Activated CD8-positive, alpha-beta T cell treated with anti-CD3 and anti-CD28 coated beads for 36 hours (primary cell): Measurements from ENCODE around the gene DZIP3. TPM values are rescaled to one million over a fixed set of nuclear protein-coding genes. Genes with fewer than 3 reads are reported as not detected.

Experiments used
- ATAC-seq: fragments of 200-7000 bp; cut with Tn5 transposase; one replicate; pipeline ENCODE4 v1.10.0; 2021; ENCODE audit warnings: mild to moderate bottlenecking, moderate library complexity
- CTCF ChIA-PET: fragments of 350-600 bp; sonication (Branson Sonifier 250); formaldehyde crosslinking; loops from one replicate; lab custom pipeline; 2021; ENCODE audit warnings: antibody characterized with exemption; lab: Charles Lee
- POLR2A ChIA-PET: fragments of 350-600 bp; sonication (Branson Sonifier 250); formaldehyde crosslinking; loops from one replicate; lab custom pipeline; 2021; ENCODE audit warnings: antibody characterized with exemption; lab: Charles Lee
- DNase-seq: peaks from one replicate; pipeline ENCODE4 v3.0.0-alpha.2; 2020
- H3K27ac Mint-ChIP-seq: one replicate; pipeline ENCODE4 v1.8.0; 2021; ENCODE audit warnings: mild to moderate bottlenecking, mixed read lengths
- H3K27me3 Mint-ChIP-seq: one replicate; pipeline ENCODE4 v1.8.0; 2021; ENCODE audit warnings: mixed read lengths
- H3K36me3 Mint-ChIP-seq: one replicate; pipeline ENCODE4 v1.8.0; 2021; ENCODE audit warnings: low read depth, mixed read lengths
- H3K4me1 Mint-ChIP-seq: one replicate; pipeline ENCODE4 v1.8.0; 2021; ENCODE audit warnings: low read depth, mixed read lengths
- H3K4me3 Mint-ChIP-seq: one replicate; pipeline ENCODE4 v1.8.0; 2021; ENCODE audit warnings: mild to moderate bottlenecking, moderate library complexity, mixed read lengths
- H3K9me3 Mint-ChIP-seq: one replicate; pipeline ENCODE4 v1.8.0; 2021; ENCODE audit warnings: mixed read lengths
- intact Hi-C: fragments of 100-400 bp; cut with micrococcal nuclease; formaldehyde crosslinking; loops from one replicate; pipeline ENCODE4 v1.10.0; 2022
- total RNA-seq, 2 experiments: library from RNA; stranded (reverse); gene quantifications; one replicate each; pipeline ENCODE4 v1.2.3, GENCODE V29; 2021
- TF ChIP-seq, protein P1 (sequence below): fragments of 200-600 bp; IDR thresholded peaks from one replicate; pipeline ENCODE4 v1.8.0; 2022; ENCODE audit warnings: antibody characterized with exemption, mild to moderate bottlenecking

Gene DZIP3
- total RNA-seq, 2 experiments from 2014 or later, result 18.5 to 21.8 TPM

DNA sequence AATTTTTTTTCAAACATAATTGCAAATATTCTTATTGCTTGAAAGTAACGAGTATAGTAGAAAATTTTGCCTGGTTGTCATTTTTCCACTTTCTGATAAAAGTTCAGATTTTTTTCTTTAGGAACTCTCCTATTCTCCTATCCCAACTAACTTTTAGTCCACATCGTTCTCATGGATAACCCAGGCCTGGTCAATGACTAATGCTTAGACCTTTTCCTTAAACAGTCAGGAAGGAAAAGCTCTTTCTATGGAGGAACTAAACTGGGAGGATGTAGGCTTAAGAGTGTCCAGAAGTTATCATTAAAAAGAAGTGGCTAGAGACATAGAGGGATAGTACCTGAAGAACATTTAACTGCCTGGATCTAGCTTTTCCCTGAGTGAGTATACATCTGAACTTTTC, 27.0 kb upstream of the DZIP3 start:
- H3K36me3 Mint-ChIP-seq, result peaks cover 50% of the 10 kb centered on the region
- POLR2A ChIA-PET, result no interaction called here
- DNase-seq (no peak), ATAC-seq (no peak)
- H3K4me1 Mint-ChIP-seq, result no peaks in the 10 kb centered on the region
- intact Hi-C loops, result no loop called here
- TF ChIP-seq, protein P1, sequence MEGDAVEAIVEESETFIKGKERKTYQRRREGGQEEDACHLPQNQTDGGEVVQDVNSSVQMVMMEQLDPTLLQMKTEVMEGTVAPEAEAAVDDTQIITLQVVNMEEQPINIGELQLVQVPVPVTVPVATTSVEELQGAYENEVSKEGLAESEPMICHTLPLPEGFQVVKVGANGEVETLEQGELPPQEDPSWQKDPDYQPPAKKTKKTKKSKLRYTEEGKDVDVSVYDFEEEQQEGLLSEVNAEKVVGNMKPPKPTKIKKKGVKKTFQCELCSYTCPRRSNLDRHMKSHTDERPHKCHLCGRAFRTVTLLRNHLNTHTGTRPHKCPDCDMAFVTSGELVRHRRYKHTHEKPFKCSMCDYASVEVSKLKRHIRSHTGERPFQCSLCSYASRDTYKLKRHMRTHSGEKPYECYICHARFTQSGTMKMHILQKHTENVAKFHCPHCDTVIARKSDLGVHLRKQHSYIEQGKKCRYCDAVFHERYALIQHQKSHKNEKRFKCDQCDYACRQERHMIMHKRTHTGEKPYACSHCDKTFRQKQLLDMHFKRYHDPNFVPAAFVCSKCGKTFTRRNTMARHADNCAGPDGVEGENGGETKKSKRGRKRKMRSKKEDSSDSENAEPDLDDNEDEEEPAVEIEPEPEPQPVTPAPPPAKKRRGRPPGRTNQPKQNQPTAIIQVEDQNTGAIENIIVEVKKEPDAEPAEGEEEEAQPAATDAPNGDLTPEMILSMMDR, result no peak
- CTCF ChIA-PET, result interaction anchor here (2.0 kb wide), 1 partner anchor 10 kb away, joined by 6 read pairs; no protein-coding TSS in a partner anchor
- no peak overlapping the region for H3K4me3 Mint-ChIP-seq
- no peaks in the 10 kb centered on the region for H3K27me3 Mint-ChIP-seq
- no peaks in the 10 kb centered on the region for H3K9me3 Mint-ChIP-seq
- no peak overlapping the region for H3K27ac Mint-ChIP-seq

DNA sequence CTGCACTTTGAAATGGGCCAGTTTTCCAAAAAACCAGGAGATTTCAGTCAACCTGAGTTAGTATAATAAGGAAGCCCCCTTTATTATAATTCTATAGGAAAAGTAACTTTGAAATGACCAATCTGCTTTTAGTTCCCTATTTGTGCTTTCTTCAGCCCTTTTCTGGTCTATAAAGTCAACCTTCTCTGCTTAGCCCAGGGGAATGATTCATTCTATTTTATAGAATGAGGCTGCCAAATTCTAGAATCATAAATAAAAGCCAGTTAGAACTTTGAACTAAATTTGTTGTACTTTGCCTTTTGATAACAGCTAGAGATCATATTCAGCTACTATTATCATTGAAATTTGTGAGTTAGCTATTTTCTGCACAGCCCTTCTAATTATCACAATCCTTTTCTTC, 25.0 kb upstream of the DZIP3 start:
- H3K27me3 Mint-ChIP-seq, result no peaks in the 10 kb centered on the region
- H3K4me1 Mint-ChIP-seq, result no peaks in the 10 kb centered on the region
- no peak overlapping the region for H3K27ac Mint-ChIP-seq
- H3K9me3 Mint-ChIP-seq, result no peaks in the 10 kb centered on the region
- DNase-seq (no peak), ATAC-seq (no peak)
- TF ChIP-seq, protein P1, result no peak
- H3K36me3 Mint-ChIP-seq, result peaks cover 46% of the 10 kb centered on the region
- ChIA-PET CTCF (interaction anchor here (1.6 to 2.0 kb wide), 2 partner anchors 12 to 75 kb away, joined by 3 to 7 read pairs; no protein-coding TSS in a partner anchor), POLR2A (no interaction called here)
- no peak overlapping the region for H3K4me3 Mint-ChIP-seq
- intact Hi-C loops, result no loop called here

GRCh38 chr3:108565506-108565905, 24.0 kb upstream of the DZIP3 start:
- intact Hi-C loops, result no loop called here
- Mint-ChIP-seq H3K27ac (no peak overlapping the region), H3K4me3 (no peak overlapping the region), H3K4me1 (no peaks in the 10 kb centered on the region), H3K36me3 (peaks cover 50% of the 10 kb centered on the region), H3K9me3 (no peaks in the 10 kb centered on the region), H3K27me3 (no peaks in the 10 kb centered on the region)
- DNase-seq (no peak), ATAC-seq (no peak)
- ChIA-PET POLR2A (no interaction called here), CTCF (interaction anchor here (1.6 to 2.0 kb wide), 2 partner anchors 13 to 76 kb away, joined by 3 to 7 read pairs; no protein-coding TSS in a partner anchor)
- TF ChIP-seq, protein P1, result no peak

DNA sequence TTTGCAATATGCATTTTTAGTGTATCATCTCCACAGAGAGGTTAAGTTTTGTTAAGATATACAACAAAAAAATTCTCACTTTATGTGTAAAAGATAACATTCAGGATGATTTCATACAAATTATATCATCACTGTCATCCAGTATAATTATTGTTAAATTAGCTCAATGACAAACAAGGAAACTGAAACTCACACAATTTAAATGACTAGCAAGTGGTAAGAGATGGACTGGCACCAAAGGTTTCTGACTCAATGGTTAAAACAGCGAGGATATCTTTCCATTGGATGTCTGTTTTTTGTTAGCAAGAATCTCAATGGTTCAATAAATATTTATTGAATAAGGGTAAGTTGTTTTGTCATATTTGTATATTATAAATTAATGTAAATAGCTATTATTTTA, 22.9 kb upstream of the DZIP3 start:
- CTCF ChIA-PET, result no interaction called here

DNA sequence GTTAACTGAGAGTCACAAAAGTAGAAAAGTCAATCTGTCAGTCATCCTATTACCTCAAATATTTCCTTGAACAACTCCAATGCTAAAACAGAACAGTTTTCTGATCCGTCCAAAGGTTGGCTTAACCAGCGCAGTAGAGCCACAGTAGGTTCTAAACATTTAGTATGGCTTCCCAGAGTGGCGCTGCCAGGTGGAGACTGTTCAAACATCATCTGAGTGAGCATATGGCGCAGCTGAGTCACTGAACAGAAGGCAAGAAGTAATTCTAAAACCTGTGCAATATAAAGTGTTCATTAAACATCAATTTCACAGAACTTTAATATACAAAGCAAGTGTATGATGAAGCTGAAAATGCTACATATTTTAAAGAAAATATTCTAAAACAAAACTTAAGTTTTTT, 20.2 kb upstream of the DZIP3 start:
- TF ChIP-seq, protein P1, result no peak
- H3K9me3 Mint-ChIP-seq, result peaks cover 4% of the 10 kb centered on the region
- DNase-seq, result no peak
- no peak overlapping the region for H3K4me3 Mint-ChIP-seq
- intact Hi-C loops, result no loop called here
- H3K36me3 Mint-ChIP-seq, result peaks cover 51% of the 10 kb centered on the region
- ChIA-PET POLR2A (no interaction called here), CTCF (interaction anchor here (1.0 kb wide), 1 partner anchor 9 kb away, joined by 4 read pairs; no protein-coding TSS in a partner anchor)
- no peaks in the 10 kb centered on the region for H3K4me1 Mint-ChIP-seq
- H3K27me3 Mint-ChIP-seq, result no peaks in the 10 kb centered on the region
- H3K27ac Mint-ChIP-seq, result no peak overlapping the region
- no peak for ATAC-seq

More for the DNA sequence above, 22.9 kb upstream of the DZIP3 start:
- H3K4me3 Mint-ChIP-seq, result no peak overlapping the region
- intact Hi-C loops, result no loop called here
- H3K9me3 Mint-ChIP-seq, result no peaks in the 10 kb centered on the region
- TF ChIP-seq, protein P1, result no peak
- no peak overlapping the region for H3K27ac Mint-ChIP-seq
- ATAC-seq (no peak), DNase-seq (no peak)
- H3K27me3 Mint-ChIP-seq, result no peaks in the 10 kb centered on the region
- POLR2A ChIA-PET, result no interaction called here
- no peaks in the 10 kb centered on the region for H3K4me1 Mint-ChIP-seq
- peaks cover 42% of the 10 kb centered on the region for H3K36me3 Mint-ChIP-seq
